Stimulated activated CD8-positive, alpha-beta memory T cell treated with anti-CD3 and anti-CD28 coated beads, Interleukin-15, amount 100 ng/mL, for 4 hours (primary cell): ENCODE results near the gene CIDEA.

ENCODE experiments used
- DNase-seq, 2 donors: peaks; one replicate each; pipeline ENCODE4 v3.0.0-alpha.2; 2020; ENCODE audit warnings: low read depth in 2 of 2

The CIDEA gene

DNA sequence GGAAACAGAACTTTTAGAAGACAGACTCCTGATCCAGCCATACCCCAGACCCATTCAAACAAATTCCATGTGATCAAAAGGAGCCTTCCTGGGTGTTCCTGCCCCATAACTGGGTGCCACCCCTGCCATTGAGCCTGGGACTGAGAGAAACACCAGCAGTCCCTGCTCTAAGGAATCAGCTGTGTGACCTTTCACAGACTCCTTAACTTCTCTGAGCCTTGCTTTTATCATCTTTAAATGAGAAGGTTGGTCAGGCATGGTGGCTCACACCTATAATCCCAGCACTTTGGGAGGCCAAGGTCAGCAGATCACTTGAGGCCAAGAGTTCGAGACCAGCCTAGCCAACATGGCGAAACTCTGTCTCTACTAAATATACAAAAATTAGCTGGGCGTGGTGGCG, 20.6 kb downstream of the CIDEA start:
- DNase-seq = no peak

DNA sequence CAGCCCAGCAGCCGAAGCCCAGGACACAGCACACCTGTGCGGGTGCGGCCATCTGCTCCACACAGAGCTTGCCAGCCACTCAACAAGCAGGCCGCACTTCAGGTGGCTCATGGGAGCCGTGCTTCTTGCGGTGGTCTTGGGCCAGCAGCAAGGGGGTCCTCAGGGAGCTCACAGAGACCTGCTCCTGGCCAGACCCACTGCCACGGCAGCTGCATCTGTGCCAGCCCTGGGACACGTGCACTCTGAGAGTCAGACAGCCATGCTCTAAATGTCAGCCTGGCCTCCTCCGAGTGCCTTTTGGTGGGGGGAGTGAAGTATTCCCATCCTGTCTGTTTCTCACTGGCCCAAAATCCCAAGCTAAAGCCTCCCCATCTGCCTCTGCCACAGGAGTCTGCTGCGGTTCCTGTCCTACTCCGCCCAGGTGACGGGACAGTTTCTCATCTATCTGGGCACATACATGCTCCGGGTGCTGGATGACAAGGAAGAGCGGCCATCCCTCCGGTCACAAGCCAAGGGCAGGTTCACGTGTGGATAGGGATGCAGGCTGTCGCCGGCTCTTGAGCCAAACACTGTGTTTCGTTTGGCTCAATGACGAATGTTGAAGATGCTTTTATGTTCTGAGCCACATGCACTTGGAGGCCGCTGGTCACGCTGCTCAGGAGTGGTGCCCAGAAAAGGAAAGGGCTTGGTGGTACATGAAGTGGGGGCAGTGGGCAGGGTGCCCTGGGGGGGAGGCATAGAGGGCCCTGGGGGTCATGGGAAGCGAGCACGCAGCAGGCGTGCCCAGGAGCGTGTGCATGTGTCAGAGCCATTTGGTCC, 22.8 kb downstream of the CIDEA start:
- DNase-seq = no peak

DNA sequence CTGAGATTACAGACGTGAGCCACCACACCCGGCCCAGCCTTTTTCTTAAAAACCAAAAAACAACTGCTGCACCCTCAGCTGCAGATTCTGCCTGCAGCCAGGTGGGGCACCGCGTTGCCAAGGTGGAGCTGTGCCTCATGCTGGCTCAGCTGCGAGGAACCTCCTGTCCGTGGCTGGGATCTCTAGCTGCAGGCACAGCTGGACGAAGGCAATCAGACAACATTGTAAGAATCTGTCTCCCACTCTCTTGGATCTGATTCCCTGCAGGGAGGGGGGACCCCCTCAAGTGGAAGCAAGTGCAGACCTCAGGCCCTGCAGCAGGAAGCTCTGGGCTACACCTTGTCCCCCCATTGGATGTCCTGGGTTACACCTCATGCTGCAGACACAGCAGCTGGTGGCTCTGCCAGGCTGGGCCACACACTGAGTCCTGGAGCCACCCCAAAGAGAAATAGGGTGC, 24.1 kb downstream of the CIDEA start:
- DNase-seq = no peak

DNA sequence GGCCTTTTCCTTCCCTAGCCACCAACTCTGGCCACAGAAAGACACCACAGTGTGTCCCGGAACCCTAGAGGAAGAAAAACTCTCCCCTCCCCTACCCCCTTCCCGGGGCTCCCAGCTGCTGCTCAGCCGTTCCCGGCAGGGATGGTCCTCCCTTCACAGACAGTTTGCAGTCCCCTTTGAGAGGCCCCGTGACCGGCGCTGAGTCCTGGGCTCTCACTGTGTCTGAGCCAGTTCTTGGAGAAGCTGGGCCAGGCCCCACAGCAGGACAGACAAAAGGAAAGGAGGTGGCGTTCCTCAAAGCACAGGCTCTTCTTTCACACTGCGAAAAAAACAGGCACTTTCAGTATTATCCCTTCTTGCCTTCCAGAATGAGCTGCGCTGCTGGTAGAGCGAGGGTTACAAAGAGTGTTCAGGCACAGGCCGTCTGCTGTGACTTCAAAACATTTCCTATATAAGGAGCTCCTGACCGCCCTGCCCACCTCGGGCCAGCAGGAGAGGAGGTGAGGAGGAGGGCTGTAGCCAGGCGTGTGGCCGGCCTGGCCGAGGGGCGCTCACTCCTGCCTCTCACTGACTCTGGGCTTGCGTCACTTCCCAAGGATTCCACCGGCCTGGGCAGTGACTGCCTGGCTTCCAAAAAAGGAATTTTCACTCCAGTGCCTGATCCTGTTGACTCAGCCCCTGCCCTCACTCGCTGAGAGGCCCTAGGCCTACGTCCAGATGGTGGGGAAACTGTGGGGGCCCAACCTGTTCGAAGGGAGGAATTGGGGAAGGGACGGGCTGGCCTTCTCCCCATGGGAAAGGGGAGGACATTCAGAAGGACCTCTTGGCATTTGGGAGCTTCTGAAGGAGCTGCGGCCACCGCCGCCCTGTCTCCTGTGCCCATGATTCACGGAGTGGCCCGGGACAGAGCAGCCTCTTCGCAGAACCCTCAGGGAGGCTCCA, 24.9 kb downstream of the CIDEA start:
- no peak for DNase-seq

DNA sequence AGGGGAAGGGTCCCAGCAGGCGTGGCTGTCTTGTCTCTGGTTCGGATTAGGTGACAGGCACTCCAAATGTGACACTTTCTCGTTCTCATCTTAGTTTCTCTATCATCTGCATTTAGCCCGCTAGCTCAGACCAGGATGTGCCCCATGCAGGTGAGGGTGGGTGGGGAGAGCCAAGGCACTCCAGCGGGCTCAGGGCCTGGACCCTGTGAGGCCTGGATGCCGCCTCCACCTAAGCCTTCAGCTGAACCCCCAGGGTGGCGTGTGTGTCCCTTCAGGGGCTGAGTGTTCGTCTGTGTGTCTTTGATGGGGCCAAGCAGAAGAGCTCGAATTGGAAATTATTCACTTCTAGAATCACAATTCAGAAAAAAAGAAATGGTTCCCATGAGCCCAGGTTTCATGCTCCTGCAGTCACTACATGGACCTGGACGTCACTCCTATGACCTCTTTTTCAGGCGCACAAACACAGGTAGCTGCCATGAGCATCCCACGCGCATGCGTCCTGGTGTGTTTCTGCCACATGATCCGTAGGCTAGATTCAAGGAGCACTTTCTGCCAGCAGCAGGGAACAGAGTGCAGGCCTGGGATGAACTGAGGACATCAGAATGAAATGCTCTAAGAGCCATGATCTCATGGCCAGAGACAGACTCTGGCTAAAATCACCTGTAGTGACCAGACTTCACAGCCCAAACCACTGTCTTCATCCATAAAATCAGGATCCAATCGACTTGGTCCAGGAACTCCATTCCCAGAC, 25.8 kb downstream of the CIDEA start:
- DNase-seq = no peak

DNA sequence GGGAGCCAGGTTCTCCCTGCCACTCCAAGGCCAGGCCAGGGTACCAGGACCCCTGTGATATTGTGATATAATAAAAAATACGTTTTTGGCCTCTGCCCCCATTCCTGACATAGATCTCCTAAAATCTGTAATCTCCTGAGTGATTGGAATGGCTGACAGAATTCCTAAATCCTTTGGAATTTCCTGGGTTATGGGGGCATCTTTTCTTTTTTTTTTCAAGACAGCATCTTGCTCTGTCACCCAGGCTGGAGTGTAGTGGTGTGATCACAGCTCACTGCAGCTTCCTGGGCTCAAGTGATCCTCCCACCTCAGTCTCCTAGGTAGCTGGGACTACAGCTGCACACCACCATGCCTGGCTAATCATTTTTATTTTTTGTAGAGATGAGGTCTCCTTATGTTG, 27.7 kb downstream of the CIDEA start:
- DNase-seq = no peak

DNA sequence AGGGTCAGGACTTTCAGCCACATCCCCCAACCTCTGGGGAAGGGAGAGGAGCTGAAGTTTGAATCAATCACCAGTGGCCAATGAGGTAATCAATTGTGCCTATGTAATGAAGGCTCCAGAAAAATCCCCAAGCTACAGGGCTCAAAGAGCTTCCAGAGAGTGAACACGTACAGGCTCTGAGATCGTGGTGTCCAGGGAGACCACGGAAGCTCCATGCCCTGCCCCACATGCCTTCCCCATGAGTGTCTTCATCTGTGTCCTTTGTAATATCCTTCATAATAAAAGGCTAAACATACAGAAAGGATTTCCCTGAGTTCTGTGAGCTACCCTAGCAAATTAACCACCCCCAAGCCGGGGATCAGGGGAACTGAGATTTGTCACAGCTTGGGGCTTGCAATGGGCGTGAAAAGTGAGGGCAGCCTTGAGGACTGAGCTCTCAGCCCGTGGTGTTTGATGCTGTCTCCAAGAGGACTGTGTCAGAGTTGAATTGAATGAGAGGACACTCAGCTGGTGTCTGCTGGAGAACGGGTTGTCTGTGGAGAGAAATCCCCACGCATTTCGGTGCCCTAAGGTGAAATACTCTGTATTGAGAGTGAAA, 28.4 kb downstream of the CIDEA start:
- no peak for DNase-seq

DNA sequence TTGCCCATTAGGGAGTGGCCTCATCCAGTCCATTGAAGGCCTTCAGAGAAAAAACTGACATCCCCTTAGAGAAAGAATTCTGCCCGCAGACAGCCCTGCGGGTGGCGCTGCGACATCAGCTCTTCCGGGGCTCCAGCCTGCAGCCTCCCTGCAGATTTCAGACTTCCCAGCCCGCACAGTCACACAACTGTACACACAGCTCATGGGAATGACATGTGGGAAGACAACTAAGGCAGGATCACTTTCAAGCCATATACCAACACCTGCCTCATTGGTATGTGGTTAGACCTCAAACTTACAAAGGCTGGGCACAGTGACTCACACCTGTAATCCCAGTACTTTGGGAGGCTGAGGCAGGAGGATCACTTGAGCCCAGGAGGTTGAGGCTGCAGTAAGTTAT, 29.1 kb downstream of the CIDEA start:
- no peak for DNase-seq

DNA sequence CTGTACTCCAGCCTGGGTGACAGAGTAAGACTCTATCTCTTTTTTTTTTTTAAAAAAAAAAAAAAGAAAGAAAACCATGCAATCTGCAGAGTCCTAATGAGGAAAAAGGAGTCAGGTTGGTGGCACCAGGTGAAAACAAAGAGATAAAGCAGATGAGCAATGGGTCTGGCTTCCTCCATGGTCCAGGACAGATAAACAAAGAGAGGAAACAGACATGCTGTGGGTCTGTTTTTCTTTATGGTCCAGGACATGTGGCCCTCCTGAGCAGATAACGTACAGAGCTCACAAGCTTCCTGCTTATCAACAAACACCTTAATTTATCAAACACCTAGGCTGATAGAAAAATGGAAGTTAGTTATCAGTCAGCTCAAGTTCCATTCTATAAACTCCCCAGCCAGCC, 29.5 kb downstream of the CIDEA start:
- no peak for DNase-seq

DNA sequence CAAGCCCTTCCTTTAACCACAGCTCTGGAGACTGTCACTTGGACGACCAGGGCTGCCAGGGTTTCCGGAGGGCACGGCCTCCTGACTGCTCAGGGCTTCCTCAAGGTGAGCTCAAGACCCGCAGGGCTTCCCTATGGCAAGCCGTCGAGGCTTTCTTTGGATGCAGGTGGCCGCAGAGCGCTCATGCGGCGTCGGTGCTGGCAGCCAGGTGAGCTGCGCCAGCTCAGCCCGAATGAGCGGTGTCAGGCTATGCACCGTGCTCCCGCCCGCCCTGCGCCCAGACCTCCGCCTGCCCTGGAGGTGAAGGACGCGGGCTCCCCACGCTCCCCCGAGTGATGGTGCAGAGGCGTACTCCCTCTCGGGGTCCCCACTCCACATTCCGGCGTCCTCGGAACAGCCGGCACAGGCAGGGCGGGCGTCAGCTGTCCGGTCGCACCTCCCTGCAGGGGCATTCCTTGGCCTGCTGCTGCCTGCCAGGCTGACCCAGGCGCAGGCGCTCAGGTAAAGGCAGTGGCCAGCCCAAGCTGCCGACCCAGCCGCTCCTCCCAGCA, 33.0 kb downstream of the CIDEA start:
- DNase-seq = no peak

DNA sequence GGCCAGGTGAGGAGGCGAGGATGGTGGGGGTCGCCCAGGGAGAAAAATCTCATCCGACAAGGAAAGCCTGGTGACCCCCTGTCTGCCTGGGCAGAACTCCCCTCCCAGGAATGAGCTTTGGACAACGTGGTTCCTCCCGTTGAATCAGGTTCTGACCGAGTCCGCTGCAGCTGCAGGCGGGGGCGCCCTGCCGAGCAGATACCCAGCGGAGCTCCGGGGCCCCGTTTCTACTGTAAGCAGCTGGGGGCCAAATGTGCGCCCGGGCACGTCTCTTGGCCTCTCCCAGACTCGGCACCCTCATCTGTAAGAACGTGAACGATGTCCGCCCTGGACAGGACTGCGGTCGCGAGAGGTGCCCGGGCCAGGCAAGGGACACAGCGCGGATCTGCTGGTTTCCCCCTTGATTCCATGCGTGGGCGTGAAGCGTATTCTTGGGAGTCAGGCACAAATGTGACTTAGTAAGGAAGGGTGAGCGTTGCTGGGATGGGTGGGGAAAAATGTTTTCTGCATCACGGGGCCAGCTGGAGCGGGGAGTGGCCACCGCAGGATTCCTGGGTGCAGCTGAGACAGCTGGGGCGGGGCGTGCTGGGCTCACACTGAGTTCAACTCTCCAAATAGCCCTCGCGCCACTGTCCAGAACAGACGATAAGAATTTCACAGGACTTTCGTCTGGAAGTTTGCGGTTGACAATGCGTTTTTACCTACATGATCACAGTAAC, 33.7 kb downstream of the CIDEA start:
- DNase-seq = no peak

DNA sequence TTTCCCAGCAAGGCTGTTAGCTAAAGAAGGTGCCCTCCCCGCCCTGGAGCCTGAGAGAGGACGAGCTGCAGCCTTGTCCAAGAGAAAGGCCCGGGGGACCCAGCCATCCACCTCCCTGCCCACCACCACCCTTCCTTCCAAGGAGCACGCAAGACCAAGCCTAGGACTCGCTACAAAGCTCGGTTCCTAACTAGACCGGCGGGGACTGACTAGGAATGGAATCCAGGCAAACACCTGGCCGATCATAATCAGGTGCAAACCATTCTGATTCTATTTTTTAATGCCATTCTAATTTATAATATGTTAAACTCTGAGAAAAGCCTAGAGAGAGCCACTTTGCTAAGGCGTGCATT, 34.2 kb downstream of the CIDEA start:
- no peak for DNase-seq

DNA sequence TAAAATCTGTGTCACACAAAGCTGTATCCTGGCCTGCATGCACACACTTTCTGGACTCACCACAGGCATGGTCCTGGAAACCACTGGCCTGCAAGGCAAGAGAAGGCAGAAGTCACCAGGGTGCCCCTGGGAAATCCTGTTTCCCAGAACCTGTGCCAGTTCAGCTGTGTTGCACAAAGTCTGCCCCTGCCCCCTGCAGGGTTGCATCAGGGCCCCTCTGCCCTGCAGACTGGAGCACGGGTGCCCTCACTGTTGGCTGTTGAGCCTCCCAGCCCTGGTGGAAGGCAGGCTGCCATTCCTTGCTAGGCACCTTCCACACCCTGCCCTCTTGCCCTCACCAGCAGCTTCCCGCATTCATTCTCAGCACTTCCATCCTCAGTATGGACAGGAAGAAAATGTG, 35.9 kb downstream of the CIDEA start:
- no peak for DNase-seq

DNA sequence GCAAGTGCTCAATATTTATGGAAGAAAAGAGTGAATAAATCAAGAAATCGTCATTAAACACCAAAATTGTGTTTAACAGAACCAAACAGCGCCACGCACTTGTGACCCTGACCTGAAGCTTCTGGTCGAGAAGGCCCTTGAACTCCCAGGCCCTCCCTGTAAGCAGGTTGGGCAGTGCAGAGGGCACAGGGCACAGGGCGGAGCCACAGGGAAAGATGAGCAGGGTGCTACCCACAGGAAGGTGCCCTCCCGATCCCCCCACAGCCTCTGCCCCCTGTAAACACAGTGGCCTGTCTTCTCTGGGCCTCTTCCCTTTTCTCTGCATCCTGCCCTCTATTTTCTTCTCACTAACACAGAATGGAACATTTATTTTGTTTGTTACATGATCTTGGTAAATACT, 37.0 kb downstream of the CIDEA start:
- no peak for DNase-seq

DNA sequence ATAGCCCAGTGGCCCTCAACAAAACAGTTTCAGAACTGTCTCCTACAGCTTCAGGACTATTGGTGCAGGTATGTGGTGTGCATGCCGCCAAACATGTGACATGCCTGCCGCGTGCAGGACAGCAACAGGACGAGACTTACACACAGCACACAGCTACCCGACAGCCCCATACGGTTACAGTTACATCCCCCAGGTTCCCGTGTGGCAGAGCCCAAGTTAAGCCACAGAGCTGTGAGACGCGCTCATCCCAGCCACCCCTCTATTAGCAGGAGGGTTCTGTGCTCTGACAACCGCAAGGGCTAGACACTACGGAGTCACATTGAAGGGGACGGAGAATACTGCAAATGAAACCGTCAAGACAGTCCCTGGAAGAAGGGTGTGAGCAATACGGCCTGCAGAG, 37.5 kb downstream of the CIDEA start:
- no peak for DNase-seq

DNA sequence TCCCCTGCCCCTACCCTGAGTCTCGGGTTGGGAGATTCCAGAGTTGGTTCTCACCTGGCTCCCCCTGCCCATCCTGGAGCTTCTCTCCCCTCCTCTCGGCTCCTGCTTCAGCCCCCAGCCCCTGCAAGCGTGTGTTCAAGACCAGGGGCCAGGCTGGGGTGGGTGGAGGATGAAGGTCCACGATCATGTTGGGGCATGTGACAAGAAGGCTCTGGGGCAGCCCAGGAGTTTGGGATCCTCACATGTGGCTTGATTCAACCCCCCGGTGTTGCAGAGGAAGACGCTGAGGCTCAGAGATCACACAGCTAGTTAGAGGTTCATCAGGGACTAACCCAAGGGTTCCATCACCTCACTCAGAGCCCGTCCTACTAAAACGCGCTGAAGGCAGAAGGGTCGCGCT, 39.7 kb downstream of the CIDEA start:
- DNase-seq = no peak

DNA sequence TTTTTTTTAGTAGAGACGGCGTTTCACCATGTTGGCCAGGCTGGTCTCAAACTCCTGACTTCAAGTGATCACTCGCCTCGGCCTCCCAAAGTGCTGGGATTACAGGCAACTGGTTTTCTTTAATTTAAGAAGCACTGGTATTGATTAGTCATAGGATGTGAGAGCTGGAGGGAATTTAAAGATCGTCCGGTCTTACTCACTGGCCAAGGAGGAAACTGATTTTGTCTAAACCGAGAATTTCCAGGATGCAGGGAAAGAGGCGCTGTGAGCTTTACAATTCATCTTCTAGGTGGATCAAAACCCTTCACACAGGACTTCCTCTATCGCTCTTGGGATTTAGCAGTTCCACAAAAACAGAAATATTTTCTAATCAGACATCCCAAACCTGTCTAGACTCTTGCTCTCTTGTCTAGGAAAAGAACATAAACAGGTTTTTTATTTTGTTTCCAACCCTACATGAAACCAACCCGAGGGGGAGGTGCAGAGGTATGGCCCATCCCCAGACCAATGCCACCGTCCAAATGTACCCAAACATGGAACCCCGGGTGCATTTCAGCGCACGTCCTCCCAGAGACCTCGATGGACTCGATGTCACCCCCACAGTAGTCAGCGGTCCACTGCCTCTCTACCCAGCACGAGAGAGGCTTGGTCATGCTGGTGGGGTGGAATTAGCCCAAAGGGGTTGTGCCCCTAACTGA, 41.4 kb downstream of the CIDEA start:
- no peak for DNase-seq

DNA sequence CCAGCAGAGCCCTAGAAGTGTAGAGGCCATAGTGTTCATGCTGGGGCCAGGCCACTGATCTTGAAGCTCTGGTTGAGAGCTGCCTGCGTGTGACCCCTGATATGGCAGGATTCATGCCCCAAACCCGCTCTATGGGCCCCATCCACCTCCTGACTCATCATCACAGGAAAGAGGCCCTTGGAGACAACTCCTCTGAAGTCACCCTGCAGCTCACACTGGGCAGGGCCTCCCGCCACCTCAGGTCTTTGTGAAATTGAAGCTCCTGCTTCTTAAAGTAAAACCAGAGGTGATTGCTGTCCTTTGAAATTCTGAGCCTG, 41.9 kb downstream of the CIDEA start:
- DNase-seq = no peak

DNA sequence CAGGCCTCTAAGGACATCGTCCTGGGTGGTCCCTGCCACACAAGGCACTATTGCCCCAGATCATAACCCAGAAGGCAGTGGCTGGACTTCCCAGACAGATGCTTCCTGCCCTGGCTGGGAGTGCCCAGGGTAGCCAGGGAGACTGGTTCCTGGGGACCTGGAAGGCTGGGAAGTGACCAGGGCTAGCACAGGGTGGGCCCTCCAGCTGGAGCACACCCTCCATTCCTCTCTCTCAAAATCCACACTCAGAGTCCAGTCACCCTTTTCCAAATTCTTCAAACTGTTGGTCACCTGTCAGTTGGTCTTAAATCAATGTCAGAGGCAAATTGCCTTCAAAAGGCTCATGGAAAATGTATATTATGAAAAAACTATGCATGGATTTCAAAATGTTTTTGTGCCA, 42.3 kb downstream of the CIDEA start:
- DNase-seq = no peak

DNA sequence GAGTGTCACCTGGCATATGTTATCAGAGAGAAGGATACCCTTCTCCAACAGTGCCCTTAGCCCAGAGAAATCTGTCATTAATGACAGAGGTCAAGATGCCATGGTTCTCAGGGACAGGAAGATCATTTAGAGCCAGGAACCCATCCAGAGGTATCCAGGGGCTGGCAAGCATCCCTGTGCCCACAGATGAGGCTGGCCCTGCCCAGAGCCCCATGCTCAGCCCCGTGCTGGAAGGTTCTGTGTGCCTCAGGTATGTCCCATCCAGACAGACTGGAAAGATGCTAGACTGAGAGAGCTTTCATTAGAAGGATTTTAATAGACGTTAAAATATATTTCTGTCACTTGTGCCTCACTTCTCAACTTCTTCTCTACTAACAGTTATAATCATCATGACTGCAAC, 45.7 kb downstream of the CIDEA start:
- DNase-seq = no peak
